SK-N-SH (cell line): ENCODE results near the gene DAB2IP. TPM values are rescaled to one million over a fixed set of nuclear protein-coding genes. Genes with fewer than 3 reads are reported as not detected.

Experiments
- CTCF ChIA-PET: fragments of 300-600, 350-600 bp; formaldehyde crosslinking; extraction: SDS; loops from one replicate; lab custom pipeline; 2021; lab: Yijun Ruan, JAX
- POLR2A ChIA-PET: fragments of 350-600 bp; sonication (Branson Sonifier 250); formaldehyde crosslinking; extraction: SDS; loops from one replicate; lab custom pipeline; 2020; ENCODE audit warnings: antibody characterized with exemption, inconsistent platforms; lab: Yijun Ruan, JAX
- DNase-seq: peaks from one replicate; pipeline ENCODE4 v3.0.0; 2012
- H2AFZ ChIP-seq: fragments of 200-600 bp; sonication (generic); 2 replicates; pipeline ENCODE4 v1.8.1; 2016; ENCODE audit warnings: antibody characterized with exemption, mild to moderate bottlenecking, low read depth
- H3F3A ChIP-seq: fragments of 200-600 bp; sonication (generic); replicated peaks from 2 replicates; pipeline ENCODE3; 2016; ENCODE audit warnings: antibody characterized with exemption, mild to moderate bottlenecking; ENCODE audit not compliant: insufficient read depth
- H3K27ac ChIP-seq, 2 experiments: fragments of 200-500 bp in 1 of 2; fragments of 200-600 bp in 1 of 2; sonication (Bioruptor generic) in 1 of 2; sonication (generic), shearing (Covaris generic) in 1 of 2; 2 replicates each; pipeline versions ENCODE4 v1.5.1 to v1.6.1; 2014 to 2016; ENCODE audit warnings: low read depth in 2 of 2, inconsistent platforms in 1 of 2, low read length in 1 of 2, mild to moderate bottlenecking in 1 of 2, mixed read lengths in 1 of 2
- H3K27me3 ChIP-seq: fragments of 200-600 bp; sonication (generic), shearing (Covaris generic); 2 replicates; pipeline ENCODE4 v1.6.1; 2016; ENCODE audit warnings: mixed run types; ENCODE audit not compliant: insufficient read depth
- H3K36me3 ChIP-seq, 2 experiments: fragments of 200-500 bp in 1 of 2; fragments of 200-600 bp in 1 of 2; sonication (Bioruptor generic) in 1 of 2; sonication (generic) in 1 of 2; replicated peaks in 1 of 2; 2 replicates each; pipeline versions ENCODE3 to v1.5.1; 2014 to 2016; ENCODE audit warnings: low read length in 1 of 2, mild to moderate bottlenecking in 1 of 2; ENCODE audit not compliant: insufficient read depth in 2 of 2, control insufficient read depth in 1 of 2
- H3K4me1 ChIP-seq, 2 experiments: fragments of 200-500 bp in 1 of 2; fragments of 200-600 bp in 1 of 2; sonication (Bioruptor generic) in 1 of 2; sonication (generic), shearing (Covaris generic) in 1 of 2; 2 replicates each; pipeline versions ENCODE4 v1.5.1 to v1.6.1; 2014 to 2016; ENCODE audit warnings: low read depth in 1 of 2, low read length in 1 of 2, mixed run types in 1 of 2; ENCODE audit not compliant: insufficient read depth in 2 of 2, control insufficient read depth in 1 of 2
- H3K4me2 ChIP-seq: fragments of 200-600 bp; sonication (generic), shearing (Covaris generic); 2 replicates; pipeline ENCODE4 v1.6.1; 2017; ENCODE audit warnings: mixed run types
- H3K4me3 ChIP-seq, 2 experiments: fragments of 200-500 bp in 1 of 2; fragments of 200-600 bp in 1 of 2; sonication (Bioruptor generic) in 1 of 2; sonication (generic), shearing (Covaris generic) in 1 of 2; 2 replicates each; pipeline versions ENCODE4 v1.5.1 to v1.8.1; 2014 to 2016; ENCODE audit warnings: low read depth in 2 of 2, inconsistent platforms in 1 of 2, low read length in 1 of 2, mild to moderate bottlenecking in 1 of 2, mixed read lengths in 1 of 2, moderate library complexity in 1 of 2
- H3K79me2 ChIP-seq: fragments of 200-600 bp; sonication (generic); 2 replicates; pipeline ENCODE4 v1.8.1; 2017; ENCODE audit warnings: mild to moderate bottlenecking; ENCODE audit not compliant: insufficient read depth
- H3K9ac ChIP-seq: fragments of 200-600 bp; sonication (generic); 2 replicates; pipeline ENCODE4 v1.6.1; 2017; ENCODE audit warnings: mixed run types
- H3K9me2 ChIP-seq: fragments of 200-600 bp; sonication (generic); 2 replicates; pipeline ENCODE4 v1.6.1; 2017; ENCODE audit warnings: mixed run types
- H3K9me3 ChIP-seq: fragments of 200-600 bp; sonication (generic); 2 replicates; pipeline ENCODE4 v1.6.1; 2017; ENCODE audit warnings: mixed run types, mild to moderate bottlenecking, moderate library complexity
- H4K20me1 ChIP-seq: fragments of 200-600 bp; sonication (generic); 2 replicates; pipeline ENCODE4 v1.6.1; 2017; ENCODE audit warnings: mild to moderate bottlenecking, mixed run types; ENCODE audit not compliant: insufficient read depth
- CHD2 ChIP-seq: fragments of 150-350 bp; IDR thresholded peaks from 2 replicates; pipeline ENCODE4 v1.6.1; 2018; ENCODE audit warnings: low read length; ENCODE audit not compliant: partially characterized antibody
- CTCF ChIP-seq: fragments of 200-600 bp; sonication (generic); IDR thresholded peaks from 2 replicates; pipeline ENCODE4 v1.6.1; 2017; ENCODE audit warnings: antibody characterized with exemption, mild to moderate bottlenecking, moderate library complexity
- EZH2phosphoT487 ChIP-seq: fragments of 200-600 bp; sonication (generic); IDR thresholded peaks from 2 replicates; pipeline ENCODE4 v1.6.1; 2017; ENCODE audit warnings: low read depth, mixed run types, mild to moderate bottlenecking, antibody characterized with exemption, moderate library complexity, borderline replicate concordance
- FOXJ3 ChIP-seq: sonication (generic); formaldehyde crosslinking; IDR thresholded peaks from 2 replicates; pipeline ENCODE4 v1.5.1; 2020; ENCODE audit warnings: mild to moderate bottlenecking, missing genetic modification reagents
- IRF3 ChIP-seq: fragments of 150-350 bp; IDR thresholded peaks from 2 replicates; pipeline ENCODE4 v1.6.1; 2016; ENCODE audit warnings: mild to moderate bottlenecking, low read depth, low read length
- MEF2A ChIP-seq: IDR thresholded peaks from 2 replicates; pipeline ENCODE4 v1.4.0; 2012; ENCODE audit warnings: low read depth, borderline replicate concordance
- MXI1 ChIP-seq: IDR thresholded peaks from 2 replicates; pipeline ENCODE4 v1.6.1; 2012; ENCODE audit warnings: mild to moderate bottlenecking, low read depth, low read length, improper control_type of control experiment
- NFIC ChIP-seq: IDR thresholded peaks from 2 replicates; pipeline ENCODE4 v1.4.0; 2012; ENCODE audit warnings: borderline replicate concordance
- RAD21 ChIP-seq: IDR thresholded peaks from 2 replicates; pipeline ENCODE4 v1.6.1; 2012; ENCODE audit warnings: mild to moderate bottlenecking, low read length
- RCOR1 ChIP-seq: fragments of 150-350 bp; IDR thresholded peaks from 2 replicates; pipeline ENCODE4 v1.6.1; 2017; ENCODE audit warnings: antibody characterized with exemption, low read length
- REST ChIP-seq: IDR thresholded peaks from 2 replicates; pipeline ENCODE4 v1.6.1; 2012; ENCODE audit warnings: mild to moderate bottlenecking, low read depth, low read length, moderate library complexity
- SMC3 ChIP-seq: IDR thresholded peaks from 2 replicates; pipeline ENCODE4 v1.6.1; 2012; ENCODE audit warnings: low read depth, low read length, improper control_type of control experiment
- USF1 ChIP-seq: IDR thresholded peaks from 2 replicates; pipeline ENCODE4 v1.4.0; 2012; ENCODE audit warnings: low read depth, borderline replicate concordance
- ZBTB33 ChIP-seq: IDR thresholded peaks from 2 replicates; pipeline ENCODE4 v1.4.0; 2012; ENCODE audit warnings: low read depth, borderline replicate concordance
- WGBS: methylation state at CpG from one replicate; pipeline ENCODE4 v1.1.6; 2017; ENCODE audit warnings: low lambda C conversion rate; 5-methylcytosine and 5-hydroxymethylcytosine counted together
- polyA plus RNA-seq, 3 experiments: library from polyadenylated mRNA; depleted of rRNA; stranded (reverse); fragments of >200 nt; gene quantifications; 2 replicates each; pipeline ENCODE4 v1.2.3, GENCODE V29; 2012

DAB2IP gene
- polyA plus RNA-seq, 1 of the 3 experiments (the other 2 are of a cell fraction) = 21.4 TPM

- H4K20me1 ChIP-seq = 0 out of 2 replicates have a peak, but pooled peaks cover 12% of the 10 kb centered on the region
- H3K4me2 ChIP-seq = no peak overlapping the region
- no peak overlapping the region for H2AFZ ChIP-seq
- peaks cover 20% of the 10 kb centered on the region for H3F3A ChIP-seq
- no peaks in the 10 kb centered on the region for H3K36me3 ChIP-seq
- H3K79me2 ChIP-seq = no peaks in the 10 kb centered on the region
- H3K27me3 ChIP-seq = no peaks in the 10 kb centered on the region
- H3K27ac ChIP-seq = peak overlapping the region in 1 of 2 experiments; percentile 88; a peak in 2 of 4 replicates
- DNase-seq = no peak
- no peak for TF ChIP-seq USF1
- TF ChIP-seq RCOR1 = no peak
- TF ChIP-seq MXI1 = no peak
- no peak for TF ChIP-seq ZBTB33
- TF ChIP-seq EZH2phosphoT487 = no peak
- no peak for TF ChIP-seq CHD2
- TF ChIP-seq FOXJ3 = no peak
- no peak for TF ChIP-seq MEF2A
- TF ChIP-seq IRF3 = no peak
- no peak for TF ChIP-seq NFIC
- TF ChIP-seq RAD21 = no peak
- no peak for TF ChIP-seq SMC3
- no peak for TF ChIP-seq REST
- no peak for TF ChIP-seq CTCF
- no peaks in the 10 kb centered on the region for H3K9me2 ChIP-seq
- 89% methylated on average over 8 of the region's 8 CpGs for WGBS
- no peaks in the 10 kb centered on the region for H3K9me3 ChIP-seq
- peaks cover 13 to 56% of the 10 kb centered on the region in 2 experiments; a peak in 1 of 4 replicates for H3K4me1 ChIP-seq
- CTCF ChIA-PET = interaction anchor here (0.6 to 1.5 kb wide), 7 partner anchors 12 to 83 kb away, joined by 3 to 9 read pairs (median 3); no protein-coding TSS in a partner anchor
- no peak overlapping the region for H3K4me3 ChIP-seq
- POLR2A ChIA-PET = interaction anchor here (2.0 kb wide), 1 partner anchor 38 kb away, joined by 5 read pairs; no protein-coding TSS in a partner anchor
- no peak overlapping the region for H3K9ac ChIP-seq
Measured at GRCh38 chr9:121604654-121605053, 46.8 kb upstream of the DAB2IP start.
